ENCODE results near the gene STX12. TPM values are rescaled to one million over a fixed set of nuclear protein-coding genes. Genes with fewer than 3 reads are reported as not detected.

Gene STX12
- polyA plus RNA-seq, 1 of the 3 experiments (the other 2 are of a cell fraction), result 12.9 TPM

- TF ChIP-seq FOXJ3 (CRISPR knock-in tag; IDR thresholded peaks at IDR 0.05) (no peak), RXRA (IDR thresholded peaks at IDR 0.05; ENCODE audit: borderline replicate concordance, low read depth) (no peak), YY1 (IDR thresholded peaks at IDR 0.05; ENCODE audit: low read depth) (no peak), SIN3A (IDR thresholded peaks at IDR 0.05; ENCODE audit: borderline replicate concordance, low read depth, low read length) (no peak), RFX5 (IDR thresholded peaks at IDR 0.05; ENCODE audit: low read length) (no peak), GABPA (IDR thresholded peaks at IDR 0.05; ENCODE audit: low read depth) (no peak), POLR2AphosphoS5 (IDR thresholded peaks at IDR 0.05; ENCODE audit: low read depth, low read length) (no peak), ELF1 (IDR thresholded peaks at IDR 0.05) (no peak), TAF1 (IDR thresholded peaks at IDR 0.05; ENCODE audit: borderline replicate concordance, low read depth, low read length) (no peak), FOXM1 (IDR thresholded peaks at IDR 0.05; ENCODE audit: low read depth) (no peak), MEF2A (IDR thresholded peaks at IDR 0.05; ENCODE audit: borderline replicate concordance, low read depth) (no peak), SMC3 (IDR thresholded peaks at IDR 0.05; ENCODE audit: low read depth, low read length) (no peak), IRF3 (IDR thresholded peaks at IDR 0.05; ENCODE audit: low read depth, low read length) (no peak)
- no peak overlapping the region for H3K27ac ChIP-seq (ENCODE audit: low read depth in 2 of 2, low read length in 1 of 2)
- no peak overlapping the region for H2AFZ ChIP-seq (ENCODE audit: low read depth)
- no peaks in the 10 kb centered on the region for H3K9me3 ChIP-seq
- H4K20me1 ChIP-seq (ENCODE audit: insufficient read depth), result no peaks in the 10 kb centered on the region
- H3K36me3 ChIP-seq (replicated peaks in 1 of 2; ENCODE audit: control insufficient read depth in 1 of 2, insufficient read depth in 2 of 2, low read length in 1 of 2), result peaks cover 0 to 23% of the 10 kb centered on the region in 2 experiments
- WGBS (ENCODE audit: low lambda C conversion rate), result 89% methylated on average over 1 of the region's 1 CpG
- no peak for DNase-seq
- peaks cover 4% of the 10 kb centered on the region for H3F3A ChIP-seq (replicated peaks; ENCODE audit: insufficient read depth)
- ChIA-PET POLR2A (no interaction called here), CTCF (interaction anchor here (0.5 to 1.0 kb wide), 2 partner anchors 10 to 229 kb away, joined by 3 read pairs; no protein-coding TSS in a partner anchor)
- no peak overlapping the region for H3K4me2 ChIP-seq
- H3K9me2 ChIP-seq, result no peaks in the 10 kb centered on the region
- no peaks in the 10 kb centered on the region for H3K27me3 ChIP-seq (ENCODE audit: insufficient read depth)
- peaks cover 0 to 16% of the 10 kb centered on the region in 2 experiments; a peak in 2 of 4 replicates for H3K4me1 ChIP-seq (ENCODE audit: control insufficient read depth in 1 of 2, insufficient read depth in 2 of 2, low read depth in 1 of 2, low read length in 1 of 2)
- H3K79me2 ChIP-seq (ENCODE audit: insufficient read depth), result no peaks in the 10 kb centered on the region
- no peak overlapping the region for H3K4me3 ChIP-seq (ENCODE audit: low read depth in 2 of 2, low read length in 1 of 2)
- H3K9ac ChIP-seq, result no peak overlapping the region
Observed at GRCh38 chr1:27762033-27762432, 11.0 kb upstream of the STX12 start.

- Histone ChIP-seq H3K4me2 (no peak overlapping the region), H3F3A (replicated peaks; ENCODE audit: insufficient read depth) (peaks cover 4% of the 10 kb centered on the region), H3K9me2 (no peaks in the 10 kb centered on the region), H3K27ac (ENCODE audit: low read depth in 2 of 2, low read length in 1 of 2) (no peak overlapping the region), H4K20me1 (ENCODE audit: insufficient read depth) (no peaks in the 10 kb centered on the region), H3K4me3 (ENCODE audit: low read depth in 2 of 2, low read length in 1 of 2) (no peak overlapping the region), H3K9me3 (no peaks in the 10 kb centered on the region), H3K36me3 (replicated peaks in 1 of 2; ENCODE audit: control insufficient read depth in 1 of 2, insufficient read depth in 2 of 2, low read length in 1 of 2) (peaks cover 0 to 23% of the 10 kb centered on the region in 2 experiments), H3K27me3 (ENCODE audit: insufficient read depth) (no peaks in the 10 kb centered on the region), H3K9ac (no peak overlapping the region), H3K79me2 (ENCODE audit: insufficient read depth) (no peaks in the 10 kb centered on the region), H3K4me1 (ENCODE audit: control insufficient read depth in 1 of 2, insufficient read depth in 2 of 2, low read depth in 1 of 2, low read length in 1 of 2) (peaks cover 0 to 15% of the 10 kb centered on the region in 2 experiments; a peak in 2 of 4 replicates), H2AFZ (ENCODE audit: low read depth) (no peak overlapping the region)
- DNase-seq, result no peak
- ChIA-PET POLR2A (no interaction called here), CTCF (interaction anchor here (1.1 kb wide), 1 partner anchor 19 kb away, joined by 3 read pairs; no protein-coding TSS in a partner anchor)
- 95% methylated on average over 4 of the region's 4 CpGs for WGBS (ENCODE audit: low lambda C conversion rate)
- no peak for TF ChIP-seq MAX (IDR thresholded peaks at IDR 0.05; ENCODE audit: low read depth)
Observed at GRCh38 chr1:27763358-27763757, 9.7 kb upstream of the STX12 start.

Measured in SK-N-SH (cell line).